Measurements from ENCODE around the gene ASCC1. TPM values are rescaled to one million over a fixed set of nuclear protein-coding genes. Genes with fewer than 3 reads are reported as not detected.

ASCC1 gene
- total RNA-seq, 1 experiment from 2014 or later, result 15.7 TPM

DNA sequence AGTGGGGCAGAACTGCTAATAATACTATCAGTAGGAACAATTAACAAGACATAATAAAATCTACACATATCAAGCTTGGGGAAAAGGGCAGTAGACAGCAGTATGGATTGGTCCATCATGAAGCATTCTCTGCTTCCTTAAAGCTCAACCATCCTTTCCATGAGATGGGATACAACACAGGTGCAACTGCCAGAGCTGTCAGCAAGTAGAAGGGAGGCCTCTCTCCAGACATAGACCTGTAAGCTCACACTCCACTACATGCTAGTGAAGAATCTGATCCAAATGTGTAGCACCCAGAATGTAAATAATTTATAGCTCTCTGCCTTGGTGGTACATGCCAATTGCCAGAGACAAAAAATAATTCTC, 41.8 kb downstream of the ASCC1 start:
- no peak overlapping the region for H3K9ac ChIP-seq (ENCODE audit: low read length)
- ChIA-PET CTCF (no interaction called here), POLR2A (ENCODE audit: unreplicated experiment) (no interaction called here)
- no peaks in the 10 kb centered on the region for H3K9me3 ChIP-seq (ENCODE audit: low read length)
- no peak overlapping the region for H2AFZ ChIP-seq (ENCODE audit: low read length)
- BruUV-seq (replicated peaks), result no TSS peak
- ATAC-seq (no peak), DNase-seq (no peak)
- no peaks in the 10 kb centered on the region for H3K9me2 ChIP-seq (replicated peaks; ENCODE audit: low read length)
- no peak overlapping the region for H3K4me2 ChIP-seq (ENCODE audit: low read length)
- intact Hi-C loops (cut with micrococcal nuclease), result no loop called here
- H3K27ac ChIP-seq (ENCODE audit: low read length), result no peak overlapping the region
- peaks cover 22% of the 10 kb centered on the region for H3K4me1 ChIP-seq (ENCODE audit: insufficient read depth, low read length)
- no peaks in the 10 kb centered on the region for H3K36me3 ChIP-seq (ENCODE audit: low read depth, low read length)
- TF ChIP-seq, protein P1, sequence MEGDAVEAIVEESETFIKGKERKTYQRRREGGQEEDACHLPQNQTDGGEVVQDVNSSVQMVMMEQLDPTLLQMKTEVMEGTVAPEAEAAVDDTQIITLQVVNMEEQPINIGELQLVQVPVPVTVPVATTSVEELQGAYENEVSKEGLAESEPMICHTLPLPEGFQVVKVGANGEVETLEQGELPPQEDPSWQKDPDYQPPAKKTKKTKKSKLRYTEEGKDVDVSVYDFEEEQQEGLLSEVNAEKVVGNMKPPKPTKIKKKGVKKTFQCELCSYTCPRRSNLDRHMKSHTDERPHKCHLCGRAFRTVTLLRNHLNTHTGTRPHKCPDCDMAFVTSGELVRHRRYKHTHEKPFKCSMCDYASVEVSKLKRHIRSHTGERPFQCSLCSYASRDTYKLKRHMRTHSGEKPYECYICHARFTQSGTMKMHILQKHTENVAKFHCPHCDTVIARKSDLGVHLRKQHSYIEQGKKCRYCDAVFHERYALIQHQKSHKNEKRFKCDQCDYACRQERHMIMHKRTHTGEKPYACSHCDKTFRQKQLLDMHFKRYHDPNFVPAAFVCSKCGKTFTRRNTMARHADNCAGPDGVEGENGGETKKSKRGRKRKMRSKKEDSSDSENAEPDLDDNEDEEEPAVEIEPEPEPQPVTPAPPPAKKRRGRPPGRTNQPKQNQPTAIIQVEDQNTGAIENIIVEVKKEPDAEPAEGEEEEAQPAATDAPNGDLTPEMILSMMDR (conservative IDR thresholded peaks at IDR 0.05; ENCODE audit: low read depth, low read length), result no peak
- TF ChIP-seq EZH2 (IDR thresholded peaks at IDR 0.05; ENCODE audit: low read length, unreplicated experiment), result no peak
- no peak for TF ChIP-seq EZH2phosphoT487 (IDR thresholded peaks at IDR 0.05; ENCODE audit: borderline replicate concordance, low read length)
- no peak overlapping the region for H3K4me3 ChIP-seq (ENCODE audit: low read length)
- H4K20me1 ChIP-seq (ENCODE audit: low read length), result no peaks in the 10 kb centered on the region
- H3F3A ChIP-seq (ENCODE audit: low read length, unreplicated experiment), result no peaks in the 10 kb centered on the region
- H3K79me2 ChIP-seq (ENCODE audit: low read length), result no peaks in the 10 kb centered on the region
- no peaks in the 10 kb centered on the region for H3K27me3 ChIP-seq (ENCODE audit: low read length)

DNA sequence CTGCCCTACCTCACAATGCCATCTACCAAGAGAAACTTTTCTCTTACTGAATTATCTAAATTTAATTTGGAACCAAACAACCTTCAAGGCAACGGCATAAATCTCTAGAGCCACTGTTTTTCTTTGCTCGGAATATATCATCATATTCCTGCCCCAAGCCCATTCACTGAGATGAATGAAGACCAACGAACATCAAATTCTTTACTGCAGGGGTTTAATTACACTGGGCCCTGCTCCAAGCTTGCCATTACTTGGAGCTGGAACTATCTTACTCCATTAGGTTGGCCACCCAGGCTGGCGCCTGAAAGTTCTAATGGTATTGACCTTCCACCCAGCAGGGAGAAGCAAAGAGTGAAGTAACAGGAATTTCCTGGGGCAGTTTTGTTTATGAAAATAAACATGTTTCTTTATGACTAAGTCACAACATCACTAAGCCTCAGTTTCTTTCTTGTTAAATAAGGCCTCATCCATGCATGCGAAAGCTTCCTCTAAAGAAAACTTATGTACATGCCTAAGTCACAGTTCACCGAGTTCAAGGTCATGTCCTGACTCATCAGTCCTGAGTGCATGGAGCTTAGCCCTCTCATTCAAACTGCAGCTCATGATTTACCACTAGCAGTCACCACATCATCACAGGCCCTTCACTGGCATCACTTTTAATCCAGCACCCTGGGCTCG, 42.3 kb downstream of the ASCC1 start:
- ATAC-seq (no peak), DNase-seq (no peak)
- peaks cover 22% of the 10 kb centered on the region for H3K4me1 ChIP-seq (ENCODE audit: insufficient read depth, low read length)
- CTCF ChIA-PET, result no interaction called here
- no peak overlapping the region for H3K4me2 ChIP-seq (ENCODE audit: low read length)
- H3K4me3 ChIP-seq (ENCODE audit: low read length), result no peak overlapping the region
- TF ChIP-seq EZH2 (IDR thresholded peaks at IDR 0.05; ENCODE audit: low read length, unreplicated experiment) (no peak), EZH2phosphoT487 (IDR thresholded peaks at IDR 0.05; ENCODE audit: borderline replicate concordance, low read length) (no peak)
- TF ChIP-seq, protein P1 (conservative IDR thresholded peaks at IDR 0.05; ENCODE audit: low read depth, low read length), result no peak
- H4K20me1 ChIP-seq (ENCODE audit: low read length), result no peaks in the 10 kb centered on the region
- intact Hi-C loops (cut with micrococcal nuclease), result no loop called here
- H3K27ac ChIP-seq (ENCODE audit: low read length), result no peak overlapping the region
- no peaks in the 10 kb centered on the region for H3K9me2 ChIP-seq (replicated peaks; ENCODE audit: low read length)
- POLR2A ChIA-PET (ENCODE audit: unreplicated experiment), result no interaction called here
- no peaks in the 10 kb centered on the region for H3K9me3 ChIP-seq (ENCODE audit: low read length)
- H3K9ac ChIP-seq (ENCODE audit: low read length), result no peak overlapping the region
- H3K36me3 ChIP-seq (ENCODE audit: low read depth, low read length), result no peaks in the 10 kb centered on the region
- no peaks in the 10 kb centered on the region for H3F3A ChIP-seq (ENCODE audit: low read length, unreplicated experiment)
- H2AFZ ChIP-seq (ENCODE audit: low read length), result no peak overlapping the region
- no peaks in the 10 kb centered on the region for H3K79me2 ChIP-seq (ENCODE audit: low read length)
- no peaks in the 10 kb centered on the region for H3K27me3 ChIP-seq (ENCODE audit: low read length)
- BruUV-seq (replicated peaks), result no TSS peak

DNA sequence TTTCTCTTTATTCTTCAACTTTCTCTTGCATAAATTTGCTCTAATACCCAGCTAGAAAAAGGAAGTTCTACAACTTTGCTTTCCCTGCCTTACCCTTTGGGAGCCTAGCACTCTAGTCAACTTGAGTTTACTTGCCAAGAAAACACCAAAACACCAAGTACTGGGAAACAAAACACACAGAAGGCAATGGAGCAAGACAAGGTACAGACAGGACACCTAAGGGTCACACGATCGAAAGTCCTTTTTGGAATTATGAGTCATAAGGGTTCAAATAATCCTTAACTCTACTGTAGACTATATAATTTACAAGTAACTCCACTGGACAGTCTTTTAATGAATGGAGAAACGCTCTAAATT, 42.8 kb downstream of the ASCC1 start:
- Histone ChIP-seq H3K9ac (ENCODE audit: low read length) (no peak overlapping the region), H3K4me3 (ENCODE audit: low read length) (no peak overlapping the region), H3K9me2 (replicated peaks; ENCODE audit: low read length) (no peaks in the 10 kb centered on the region), H3F3A (ENCODE audit: low read length, unreplicated experiment) (no peaks in the 10 kb centered on the region), H4K20me1 (ENCODE audit: low read length) (no peaks in the 10 kb centered on the region), H3K27ac (ENCODE audit: low read length) (no peak overlapping the region), H2AFZ (ENCODE audit: low read length) (no peak overlapping the region), H3K4me1 (ENCODE audit: insufficient read depth, low read length) (peaks cover 22% of the 10 kb centered on the region), H3K9me3 (ENCODE audit: low read length) (no peaks in the 10 kb centered on the region), H3K36me3 (ENCODE audit: low read depth, low read length) (no peaks in the 10 kb centered on the region), H3K79me2 (ENCODE audit: low read length) (no peaks in the 10 kb centered on the region), H3K4me2 (ENCODE audit: low read length) (no peak overlapping the region), H3K27me3 (ENCODE audit: low read length) (no peaks in the 10 kb centered on the region)
- ATAC-seq (no peak), DNase-seq (no peak)
- TF ChIP-seq EZH2phosphoT487 (IDR thresholded peaks at IDR 0.05; ENCODE audit: borderline replicate concordance, low read length) (no peak), EZH2 (IDR thresholded peaks at IDR 0.05; ENCODE audit: low read length, unreplicated experiment) (no peak)
- TF ChIP-seq, protein P1 (conservative IDR thresholded peaks at IDR 0.05; ENCODE audit: low read depth, low read length), result no peak
- ChIA-PET CTCF (no interaction called here), POLR2A (ENCODE audit: unreplicated experiment) (no interaction called here)
- no TSS peak for BruUV-seq (replicated peaks)
- intact Hi-C loops (cut with micrococcal nuclease), result no loop called here

Data from PC-3 (cell line).